CD14-positive monocyte (primary cell): ENCODE data around the gene JAKMIP2. TPM values are rescaled to one million over a fixed set of nuclear protein-coding genes. Genes with fewer than 3 reads are reported as not detected.

Experiments used
- DNase-seq, 3 donors: peaks; one replicate each; pipeline ENCODE4 v3.0.0-alpha.2; 2011 to 2022
- H2AFZ ChIP-seq: 2 replicates; pipeline ENCODE4 v1.6.0; 2012; ENCODE audit warnings: mild to moderate bottlenecking, low read depth, low read length, inconsistent platforms; ENCODE audit not compliant: insufficient read depth, poor library complexity, severe bottlenecking
- H3K27ac ChIP-seq, 2 donors: 1 replicate in 1 of 2; 2 replicates in 1 of 2; pipeline ENCODE4 v1.5.1; 2012 to 2013; ENCODE audit warnings: low read length in 2 of 2, control low read depth in 1 of 2, inconsistent platforms in 1 of 2, low read depth in 1 of 2, mild to moderate bottlenecking in 1 of 2
- H3K27me3 ChIP-seq, 2 donors: one replicate each; pipeline versions ENCODE4 v1.6.0 to v1.6.1; 2011 to 2013; ENCODE audit warnings: low read length in 2 of 2; ENCODE audit not compliant: control insufficient read depth in 2 of 2, insufficient read depth in 2 of 2
- H3K36me3 ChIP-seq, 2 donors: replicated peaks in 1 of 2; 1 replicate in 1 of 2; 2 replicates in 1 of 2; pipeline versions ENCODE4 v1.5.1 to v1.6.1; 2012 to 2013; ENCODE audit warnings: low read length in 2 of 2, control low read depth in 1 of 2, inconsistent platforms in 1 of 2, mild to moderate bottlenecking in 1 of 2; ENCODE audit not compliant: insufficient read depth in 2 of 2, control insufficient read depth in 1 of 2
- H3K4me1 ChIP-seq, 2 donors: 1 replicate in 1 of 2; 2 replicates in 1 of 2; pipeline versions ENCODE4 v1.5.1 to v1.6.1; 2012 to 2013; ENCODE audit warnings: low read length in 2 of 2, control low read depth in 1 of 2, inconsistent platforms in 1 of 2, mild to moderate bottlenecking in 1 of 2, moderate library complexity in 1 of 2; ENCODE audit not compliant: insufficient read depth in 2 of 2, control insufficient read depth in 1 of 2
- H3K4me2 ChIP-seq: replicated peaks from 2 replicates; pipeline ENCODE3; 2012; ENCODE audit warnings: low read length, moderate library complexity, mild to moderate bottlenecking; ENCODE audit not compliant: poor library complexity, severe bottlenecking; ENCODE audit errors: extremely low read depth
- H3K4me3 ChIP-seq, 3 experiments: fragments of 200-600 bp in 1 of 3; sonication (generic) in 1 of 3; replicated peaks in 1 of 3; 1 replicate in 2 of 3; 2 replicates in 1 of 3; pipeline ENCODE4 v1.5.1; 2011 to 2013; ENCODE audit warnings: low read length in 3 of 3, mild to moderate bottlenecking in 3 of 3, control low read depth in 2 of 3, low read depth in 2 of 3, inconsistent platforms in 1 of 3, moderate library complexity in 1 of 3
- H3K79me2 ChIP-seq: 2 replicates; pipeline ENCODE4 v1.6.0; 2012; ENCODE audit warnings: mild to moderate bottlenecking, control low read depth, inconsistent platforms, low read length, moderate library complexity; ENCODE audit not compliant: insufficient read depth
- H3K9ac ChIP-seq: 2 replicates; pipeline ENCODE4 v1.6.0; 2017; ENCODE audit warnings: low read length, mild to moderate bottlenecking; ENCODE audit not compliant: insufficient read depth, poor library complexity, severe bottlenecking
- H3K9me3 ChIP-seq, 2 donors: replicated peaks in 1 of 2; 1 replicate in 1 of 2; 2 replicates in 1 of 2; pipeline versions ENCODE4 v1.5.1 to v1.6.1; 2012 to 2013; ENCODE audit warnings: low read length in 2 of 2, control low read depth in 1 of 2; ENCODE audit not compliant: control insufficient read depth in 1 of 2, insufficient read depth in 1 of 2
- H4K20me1 ChIP-seq: 2 replicates; pipeline ENCODE4 v1.6.0; 2012; ENCODE audit warnings: mild to moderate bottlenecking, low read length, control low read depth, moderate library complexity; ENCODE audit not compliant: insufficient read depth
- H3K27ac Mint-ChIP-seq, 7 donors: one replicate each; pipeline ENCODE4 v1.8.0; 2020; ENCODE audit warnings: mild to moderate bottlenecking in 7 of 7, mixed read lengths in 7 of 7, moderate library complexity in 6 of 7, inconsistent platforms in 2 of 7
- H3K27me3 Mint-ChIP-seq, 3 donors: one replicate each; pipeline ENCODE4 v1.8.0; 2021 to 2022; ENCODE audit warnings: low read depth in 3 of 3, mild to moderate bottlenecking in 3 of 3, mixed read lengths in 3 of 3, moderate library complexity in 3 of 3, inconsistent platforms in 1 of 3
- H3K36me3 Mint-ChIP-seq, 2 donors: one replicate each; pipeline ENCODE4 v1.8.0; 2020; ENCODE audit warnings: mixed read lengths in 2 of 2, inconsistent platforms in 1 of 2, mild to moderate bottlenecking in 1 of 2
- H3K4me1 Mint-ChIP-seq: one replicate; pipeline ENCODE4 v1.8.0; 2020; ENCODE audit warnings: mild to moderate bottlenecking, mixed read lengths
- H3K4me3 Mint-ChIP-seq, 2 donors: one replicate each; pipeline ENCODE4 v1.8.0; 2020; ENCODE audit warnings: mild to moderate bottlenecking in 2 of 2, mixed read lengths in 2 of 2, moderate library complexity in 1 of 2
- H3K9me3 Mint-ChIP-seq, 7 donors: one replicate each; pipeline ENCODE4 v1.8.0; 2020 to 2022; ENCODE audit warnings: mixed read lengths in 7 of 7, mild to moderate bottlenecking in 6 of 7, moderate library complexity in 6 of 7, inconsistent platforms in 2 of 7
- WGBS: methylation state at CpG from one replicate; pipeline ENCODE4 v1.1.5; 2013; ENCODE audit warnings: missing lambda C conversion rate; ENCODE audit not compliant: insufficient coverage; 5-methylcytosine and 5-hydroxymethylcytosine counted together
- intact Hi-C, 2 donors: fragments of 100-400 bp; cut with micrococcal nuclease; formaldehyde crosslinking; loops; one replicate each; pipeline versions ENCODE4 v1.15.0 to v1.15.1; 2023
- polyA plus RNA-seq, 3 donors: library from polyadenylated mRNA; depleted of rRNA in 1 of 3; unstranded in 2 of 3; stranded (reverse) in 1 of 3; fragments of 300-500 nt in 2 of 3; fragments of >200 nt in 1 of 3; fragmentation: Illumina TruSeq in 2 of 3; gene quantifications; 1 replicate in 2 of 3; 2 replicates in 1 of 3; pipeline ENCODE4 v1.2.3, GENCODE V29; 2012 to 2021
- TF ChIP-seq, protein P1 (sequence below): fragments of 200-600 bp; IDR thresholded peaks from one replicate; pipeline ENCODE4 v1.8.0; 2022; ENCODE audit warnings: antibody characterized with exemption, mild to moderate bottlenecking

Gene JAKMIP2
- polyA plus RNA-seq, 3 donors: 0.02 TPM; not detected in 2

- Histone ChIP-seq H3K9ac (no peak overlapping the region), H3K79me2 (no peaks in the 10 kb centered on the region), H3K27me3 (no peaks in the 10 kb centered on the region), H4K20me1 (no peaks in the 10 kb centered on the region), H3K36me3 (no peaks in the 10 kb centered on the region), H2AFZ (no peak overlapping the region), H3K4me1 (no peaks in the 10 kb centered on the region), H3K4me3 (no peak overlapping the region), H3K9me3 (no peaks in the 10 kb centered on the region), H3K4me2 (no peak overlapping the region), H3K27ac (no peak overlapping the region)
- H3K9me3 Mint-ChIP-seq: peaks cover 0 to 1% (median 0%) of the 10 kb centered on the region in 7 donors
- H3K4me1 Mint-ChIP-seq: no peaks in the 10 kb centered on the region
- no peaks in the 10 kb centered on the region for H3K36me3 Mint-ChIP-seq
- H3K4me3 Mint-ChIP-seq: no peak overlapping the region
- TF ChIP-seq, protein P1, sequence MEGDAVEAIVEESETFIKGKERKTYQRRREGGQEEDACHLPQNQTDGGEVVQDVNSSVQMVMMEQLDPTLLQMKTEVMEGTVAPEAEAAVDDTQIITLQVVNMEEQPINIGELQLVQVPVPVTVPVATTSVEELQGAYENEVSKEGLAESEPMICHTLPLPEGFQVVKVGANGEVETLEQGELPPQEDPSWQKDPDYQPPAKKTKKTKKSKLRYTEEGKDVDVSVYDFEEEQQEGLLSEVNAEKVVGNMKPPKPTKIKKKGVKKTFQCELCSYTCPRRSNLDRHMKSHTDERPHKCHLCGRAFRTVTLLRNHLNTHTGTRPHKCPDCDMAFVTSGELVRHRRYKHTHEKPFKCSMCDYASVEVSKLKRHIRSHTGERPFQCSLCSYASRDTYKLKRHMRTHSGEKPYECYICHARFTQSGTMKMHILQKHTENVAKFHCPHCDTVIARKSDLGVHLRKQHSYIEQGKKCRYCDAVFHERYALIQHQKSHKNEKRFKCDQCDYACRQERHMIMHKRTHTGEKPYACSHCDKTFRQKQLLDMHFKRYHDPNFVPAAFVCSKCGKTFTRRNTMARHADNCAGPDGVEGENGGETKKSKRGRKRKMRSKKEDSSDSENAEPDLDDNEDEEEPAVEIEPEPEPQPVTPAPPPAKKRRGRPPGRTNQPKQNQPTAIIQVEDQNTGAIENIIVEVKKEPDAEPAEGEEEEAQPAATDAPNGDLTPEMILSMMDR: no peak
- WGBS: no CpG with 5 or more reads among the region's 2 CpGs
- no peak overlapping the region for H3K27ac Mint-ChIP-seq
- peaks cover 0 to 2% (median 0%) of the 10 kb centered on the region in 3 donors for H3K27me3 Mint-ChIP-seq
- intact Hi-C loops: no loop called here
- DNase-seq: no peak
Observed at GRCh38 chr5:147675168-147675567, 107.4 kb downstream of the JAKMIP2 start.

DNA sequence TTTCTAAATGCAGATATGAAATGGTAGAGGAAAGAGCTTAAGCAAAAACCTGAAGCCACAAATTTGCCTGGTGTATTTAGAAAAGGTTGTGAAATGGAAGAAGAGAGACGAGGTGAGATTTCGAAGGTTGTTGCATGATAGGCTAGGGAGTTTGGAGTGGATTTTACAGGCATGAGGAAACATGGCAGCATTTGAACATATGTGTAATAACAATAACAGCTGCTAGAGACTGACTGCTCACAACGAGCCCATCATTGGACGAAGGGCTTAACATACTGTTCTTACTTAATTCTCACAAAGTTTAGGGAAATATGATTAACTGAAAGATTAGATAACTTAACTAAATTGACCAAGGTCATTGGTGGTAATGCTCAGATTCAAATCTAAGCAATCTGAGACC lies 108.1 kb downstream of the JAKMIP2 start:
- H3K36me3 ChIP-seq: no peaks in the 10 kb centered on the region
- H2AFZ ChIP-seq: no peak overlapping the region
- Mint-ChIP-seq H3K9me3 (peaks cover 0 to 1% (median 0%) of the 10 kb centered on the region in 7 donors), H3K4me3 (no peak overlapping the region), H3K27ac (no peak overlapping the region), H3K27me3 (peaks cover 0 to 2% (median 0%) of the 10 kb centered on the region in 3 donors), H3K36me3 (no peaks in the 10 kb centered on the region), H3K4me1 (no peaks in the 10 kb centered on the region)
- TF ChIP-seq, protein P1: no peak
- DNase-seq: no peak
- no peaks in the 10 kb centered on the region for H3K27me3 ChIP-seq
- no peak overlapping the region for H3K9ac ChIP-seq
- intact Hi-C loops: no loop called here
- H3K79me2 ChIP-seq: no peaks in the 10 kb centered on the region
- no peaks in the 10 kb centered on the region for H3K9me3 ChIP-seq
- no peaks in the 10 kb centered on the region for H3K4me1 ChIP-seq
- H3K27ac ChIP-seq: no peak overlapping the region
- H3K4me3 ChIP-seq: no peak overlapping the region
- no peak overlapping the region for H3K4me2 ChIP-seq
- WGBS: 88% methylated on average over 2 of the region's 4 CpGs
- no peaks in the 10 kb centered on the region for H4K20me1 ChIP-seq
